ENCODE data around the gene SEMA4D.

- no peak for TF ChIP-seq EP300 (IDR thresholded peaks at IDR 0.05; ENCODE audit: borderline replicate concordance)
- TF ChIP-seq CEBPB (IDR thresholded peaks at IDR 0.05), result no peak
Observed at GRCh38 chr9:89543111-89543510, 45.2 kb upstream of the SEMA4D start.

Measured in Ishikawa (cell line).